Osteoblast (primary cell): ENCODE measurements around the gene SCP2. TPM values are rescaled to one million over a fixed set of nuclear protein-coding genes. Genes with fewer than 3 reads are reported as not detected.

Source experiments
- DNase-seq: peaks from one replicate; pipeline ENCODE4 v3.0.0; 2011; ENCODE audit warnings: low spot score, mixed read lengths; ENCODE audit not compliant: insufficient read length; ENCODE audit errors: missing footprints
- H2AFZ ChIP-seq: 2 replicates; pipeline ENCODE4 v1.6.0; 2011; ENCODE audit warnings: mild to moderate bottlenecking, low read length
- H3K27ac ChIP-seq: 2 replicates; pipeline ENCODE4 v1.5.1; 2011; ENCODE audit warnings: mild to moderate bottlenecking, low read depth, low read length, moderate library complexity
- H3K27me3 ChIP-seq: 2 replicates; pipeline ENCODE4 v1.6.0; 2012; ENCODE audit warnings: mild to moderate bottlenecking, control low read depth, inconsistent platforms, low read length, moderate library complexity; ENCODE audit not compliant: insufficient read depth
- H3K36me3 ChIP-seq: 2 replicates; pipeline ENCODE4 v1.5.1; 2011; ENCODE audit warnings: mild to moderate bottlenecking, low read length, control low read depth, moderate library complexity; ENCODE audit not compliant: insufficient read depth
- H3K4me1 ChIP-seq: 2 replicates; pipeline ENCODE4 v1.5.1; 2011; ENCODE audit warnings: mild to moderate bottlenecking, low read length, control low read depth, moderate library complexity; ENCODE audit not compliant: insufficient read depth
- H3K4me2 ChIP-seq: 2 replicates; pipeline ENCODE4 v1.6.0; 2011; ENCODE audit warnings: mild to moderate bottlenecking, low read length; ENCODE audit not compliant: insufficient read depth
- H3K4me3 ChIP-seq: fragments of 200-600 bp; sonication (generic); 3 replicates; pipeline ENCODE4 v1.5.1; 2012; ENCODE audit warnings: mild to moderate bottlenecking, low read length, inconsistent platforms; ENCODE audit not compliant: insufficient read depth
- H3K79me2 ChIP-seq: 2 replicates; pipeline ENCODE4 v1.6.0; 2012; ENCODE audit warnings: mild to moderate bottlenecking, low read length, control low read depth, inconsistent platforms; ENCODE audit not compliant: insufficient read depth
- H3K9me3 ChIP-seq: 2 replicates; pipeline ENCODE4 v1.5.1; 2011; ENCODE audit warnings: low read depth, low read length, control low read depth
- H4K20me1 ChIP-seq: 2 replicates; pipeline ENCODE4 v1.6.0; 2012; ENCODE audit warnings: mild to moderate bottlenecking, low read length, control low read depth; ENCODE audit not compliant: insufficient read depth
- CTCF ChIP-seq: IDR thresholded peaks from 2 replicates; pipeline ENCODE4 v1.5.1; 2011; ENCODE audit warnings: mild to moderate bottlenecking, low read depth, low read length, moderate library complexity; ENCODE audit errors: extremely low read depth
- total RNA-seq: library from RNA; depleted of rRNA; stranded (reverse); fragments of >200 nt; gene quantifications from 2 replicates; pipeline ENCODE4 v1.2.3, GENCODE V29; 2012

Gene SCP2
- total RNA-seq, 1 donor: 171 TPM

- TF ChIP-seq CTCF: no peak
- no peaks in the 10 kb centered on the region for H3K4me1 ChIP-seq
- H3K9me3 ChIP-seq: no peaks in the 10 kb centered on the region
- no peak overlapping the region for H3K4me2 ChIP-seq
- H3K4me3 ChIP-seq: no peak overlapping the region
- no peaks in the 10 kb centered on the region for H4K20me1 ChIP-seq
- DNase-seq: no peak
- no peak overlapping the region for H3K27ac ChIP-seq
- H2AFZ ChIP-seq: no peak overlapping the region
- no peaks in the 10 kb centered on the region for H3K79me2 ChIP-seq
- H3K36me3 ChIP-seq: no peaks in the 10 kb centered on the region
- no peaks in the 10 kb centered on the region for H3K27me3 ChIP-seq
Observed at GRCh38 chr1:52887483-52887882, 39.6 kb upstream of the SCP2 start.

GRCh38 chr1:52892424-52893215 is 34.5 kb upstream of the SCP2 start:
- Histone ChIP-seq H4K20me1 (no peaks in the 10 kb centered on the region), H3K27me3 (no peaks in the 10 kb centered on the region), H2AFZ (no peak overlapping the region), H3K4me3 (no peak overlapping the region), H3K27ac (no peak overlapping the region), H3K36me3 (no peaks in the 10 kb centered on the region), H3K4me2 (no peak overlapping the region), H3K79me2 (no peaks in the 10 kb centered on the region), H3K4me1 (no peaks in the 10 kb centered on the region), H3K9me3 (no peaks in the 10 kb centered on the region)
- DNase-seq: no peak
- no peak for TF ChIP-seq CTCF

GRCh38 chr1:52899445-52899894 is 27.6 kb upstream of the SCP2 start:
- no peak for TF ChIP-seq CTCF

GRCh38 chr1:52900402-52900801 is 26.7 kb upstream of the SCP2 start:
- Histone ChIP-seq H2AFZ (no peak overlapping the region), H3K79me2 (no peaks in the 10 kb centered on the region), H3K4me3 (no peak overlapping the region), H4K20me1 (no peaks in the 10 kb centered on the region), H3K4me1 (no peaks in the 10 kb centered on the region), H3K27me3 (no peaks in the 10 kb centered on the region), H3K36me3 (peaks cover 3% of the 10 kb centered on the region), H3K9me3 (no peaks in the 10 kb centered on the region), H3K4me2 (no peak overlapping the region), H3K27ac (no peak overlapping the region)
- TF ChIP-seq CTCF: no peak
- DNase-seq: no peak

More at GRCh38 chr1:52899445-52899894, 27.6 kb upstream of the SCP2 start:
- Histone ChIP-seq H3K27me3 (no peaks in the 10 kb centered on the region), H3K4me2 (no peak overlapping the region), H3K27ac (no peak overlapping the region), H3K4me3 (no peak overlapping the region), H3K79me2 (no peaks in the 10 kb centered on the region), H3K9me3 (no peaks in the 10 kb centered on the region), H3K4me1 (no peaks in the 10 kb centered on the region), H3K36me3 (peaks cover 3% of the 10 kb centered on the region), H2AFZ (no peak overlapping the region), H4K20me1 (no peaks in the 10 kb centered on the region)
- no peak for DNase-seq
